Endothelial cell of umbilical vein (primary cell): ENCODE data around the gene PDE3A. TPM values are rescaled to one million over a fixed set of nuclear protein-coding genes. Genes with fewer than 3 reads are reported as not detected.

ENCODE experiments used
- BruUV-seq: library from RNA; stranded (reverse); fragments of 400-500 nt; replicated peaks from 2 replicates; lab custom pipeline; 2021; lab: Mats Ljungman, UMichigan
- CTCF ChIA-PET: fragments of 300-600, 350-600 bp; sonication (Branson Sonifier 250); formaldehyde crosslinking; loops from one replicate; lab custom pipeline; 2021; ENCODE audit warnings: antibody characterized with exemption, inconsistent platforms; lab: Charles Lee
- POLR2A ChIA-PET: fragments of 300-600, 350-600 bp; sonication (Branson Sonifier 250); formaldehyde crosslinking; loops from one replicate; lab custom pipeline; 2021; ENCODE audit warnings: antibody characterized with exemption, inconsistent platforms; lab: Charles Lee
- DNase-seq: peaks from one replicate; pipeline ENCODE4 v3.0.0-alpha.2; 2011; ENCODE audit warnings: low read depth, low spot score
- FAIRE-seq: peaks from 2 replicates; lab custom pipeline; 2011; peaks lifted over from hg19 to GRCh38; lab: Jason Lieb, UNC
- H2AFZ ChIP-seq: 2 replicates; pipeline ENCODE4 v1.6.0; 2012; ENCODE audit warnings: low read depth, low read length, control low read depth, inconsistent platforms
- H3K27ac ChIP-seq: 2 replicates; pipeline ENCODE4 v1.5.1; 2011; ENCODE audit warnings: low read depth, mild to moderate bottlenecking, control low read depth, low read length, moderate library complexity; ENCODE audit not compliant: insufficient read depth
- H3K27me3 ChIP-seq, 2 experiments: 2 replicates each; pipeline versions ENCODE4 v1.6.0 to v1.6.1; 2011; ENCODE audit warnings: low read length in 2 of 2, mixed read lengths in 1 of 2; ENCODE audit not compliant: control insufficient read depth in 2 of 2, insufficient read depth in 2 of 2
- H3K36me3 ChIP-seq, 2 experiments: 2 replicates in 1 of 2; 3 replicates in 1 of 2; pipeline ENCODE4 v1.5.1; 2011; ENCODE audit warnings: low read length in 2 of 2, mild to moderate bottlenecking in 1 of 2, moderate library complexity in 1 of 2; ENCODE audit not compliant: control insufficient read depth in 2 of 2, insufficient read depth in 2 of 2; ENCODE audit errors: extremely low read depth in 1 of 2
- H3K4me1 ChIP-seq: 3 replicates; pipeline ENCODE4 v1.5.1; 2011; ENCODE audit warnings: mild to moderate bottlenecking, low read length; ENCODE audit not compliant: control insufficient read depth, insufficient read depth; ENCODE audit errors: extremely low read depth
- H3K4me2 ChIP-seq: 2 replicates; pipeline ENCODE4 v1.6.1; 2011; ENCODE audit warnings: low read length, control low read depth, mixed read lengths; ENCODE audit not compliant: insufficient read depth
- H3K4me3 ChIP-seq, 3 experiments: fragments of 200-600 bp in 1 of 3; sonication (generic), shearing (Covaris generic) in 1 of 3; replicated peaks in 1 of 3; 2 replicates each; pipeline ENCODE4 v1.5.1; 2011 to 2016; ENCODE audit warnings: control low read depth in 3 of 3, low read length in 3 of 3, mild to moderate bottlenecking in 2 of 3, inconsistent platforms in 1 of 3, low read depth in 1 of 3, moderate library complexity in 1 of 3; ENCODE audit not compliant: insufficient read depth in 1 of 3
- H3K79me2 ChIP-seq: 2 replicates; pipeline ENCODE4 v1.6.0; 2012; ENCODE audit warnings: low read length, inconsistent platforms; ENCODE audit not compliant: control insufficient read depth, insufficient read depth
- H3K9ac ChIP-seq: replicated peaks from 2 replicates; pipeline ENCODE3; 2011; ENCODE audit warnings: low read length, control low read depth; ENCODE audit not compliant: insufficient read depth; ENCODE audit errors: extremely low read depth
- H3K9me1 ChIP-seq: replicated peaks from 3 replicates; pipeline ENCODE4 v1.6.0; 2011; ENCODE audit warnings: mild to moderate bottlenecking, low read length; ENCODE audit not compliant: control insufficient read depth, insufficient read depth; ENCODE audit errors: extremely low read depth
- H3K9me3 ChIP-seq: replicated peaks from 2 replicates; pipeline ENCODE4 v1.5.1; 2012; ENCODE audit warnings: low read length, inconsistent platforms; ENCODE audit not compliant: control insufficient read depth, insufficient read depth
- H4K20me1 ChIP-seq: replicated peaks from 2 replicates; pipeline ENCODE3; 2011; ENCODE audit warnings: mild to moderate bottlenecking, low read length; ENCODE audit not compliant: control insufficient read depth, insufficient read depth; ENCODE audit errors: extremely low read depth
- CTCF ChIP-seq, 2 donors: IDR thresholded peaks; 1 replicate in 1 of 2; 2 replicates in 1 of 2; pipeline ENCODE4 v1.5.1; 2011; ENCODE audit warnings: low read length in 2 of 2, mild to moderate bottlenecking in 2 of 2, moderate library complexity in 2 of 2, control low read depth in 1 of 2, inconsistent platforms in 1 of 2, low read depth in 1 of 2; ENCODE audit not compliant: insufficient read depth in 1 of 2; ENCODE audit errors: extremely low read depth in 1 of 2
- EZH2 ChIP-seq: IDR thresholded peaks from 2 replicates; pipeline ENCODE4 v1.6.1; 2012; ENCODE audit warnings: borderline replicate concordance, low read depth, mild to moderate bottlenecking, moderate library complexity, low read length, inconsistent platforms; ENCODE audit not compliant: severe bottlenecking
- FOS ChIP-seq: IDR thresholded peaks from 2 replicates; pipeline ENCODE4 v1.6.1; 2011; ENCODE audit warnings: mild to moderate bottlenecking, low read length, moderate library complexity, borderline replicate concordance; ENCODE audit not compliant: insufficient read depth
- GATA2 ChIP-seq: IDR thresholded peaks from 2 replicates; pipeline ENCODE4 v1.7.0; 2011; ENCODE audit warnings: low read depth, mild to moderate bottlenecking, moderate library complexity, mixed read lengths, low read length; ENCODE audit not compliant: insufficient read length, insufficient read depth
- JUN ChIP-seq: IDR thresholded peaks from 2 replicates; pipeline ENCODE4 v1.6.1; 2011; ENCODE audit warnings: borderline replicate concordance, low read depth; ENCODE audit not compliant: insufficient read length, insufficient read depth
- MAX ChIP-seq: IDR thresholded peaks from 2 replicates; pipeline ENCODE4 v1.6.1; 2011; ENCODE audit not compliant: insufficient read depth, insufficient read length
- MYC ChIP-seq: IDR thresholded peaks from one replicate; pipeline ENCODE4 v1.6.1; 2011; ENCODE audit warnings: mild to moderate bottlenecking, low read depth, low read length
- POLR2A ChIP-seq: IDR thresholded peaks from 2 replicates; pipeline ENCODE4 v1.6.1; 2012; ENCODE audit warnings: low read depth, mild to moderate bottlenecking, control low read depth, low read length
- POLR2AphosphoS5 ChIP-seq: IDR thresholded peaks from 2 replicates; pipeline ENCODE4 v1.6.1; 2012; ENCODE audit warnings: low read depth, mild to moderate bottlenecking, control low read depth, low read length, moderate library complexity; ENCODE audit not compliant: insufficient read depth
- dilution Hi-C: fragments of 300-500 bp; cut with MboI; formaldehyde crosslinking; loops from one replicate; pipeline ENCODE4 v1.15.0; 2019; ENCODE audit warnings: low sequenced_read_pairs; ENCODE audit not compliant: extremely low pct_ligation_motif_present
- intact Hi-C: fragments of 100-400 bp; cut with micrococcal nuclease; formaldehyde crosslinking; loops from one replicate; pipeline ENCODE4 v1.10.0; 2022
- polyA plus RNA-seq, 4 experiments: library from polyadenylated mRNA; depleted of rRNA in 3 of 4; stranded (reverse) in 3 of 4; unstranded in 1 of 4; fragments of >200 nt; gene quantifications; 2 replicates each; pipeline versions ENCODE4 v1.2.1 to v1.2.3, GENCODE V29; 2011 to 2012; ENCODE audit warnings: missing spikeins in 1 of 4
- total RNA-seq: library from RNA; stranded (reverse); gene quantifications from 2 replicates; pipeline ENCODE4 v1.2.3, GENCODE V29; 2021

PDE3A gene
- total and polyA plus RNA-seq, 2 donors (not counting 3 experiments of a cell fraction or from before 2014, with no cell fraction given), result 14.0 to 27.4 TPM

- POLR2A ChIA-PET, result no interaction called here
- BruUV-seq, result TSS peak; percentile 46
Measured at GRCh38 chr12:20370014-20370386, 1.7 kb downstream of the PDE3A start.

GRCh38 chr12:20370866-20371519, 2.7 kb downstream of the PDE3A start:
- DNase-seq (peak; percentile 65), FAIRE-seq (no peak)
- TF ChIP-seq GATA2 (no peak), FOS (no peak), CTCF (IDR thresholded peaks at IDR 0.05; ENCODE audit: extremely low read depth in 1 of 2, insufficient read depth in 1 of 2, low read depth in 1 of 2, low read length in 2 of 2) (no peak), POLR2A (no peak), MAX (no peak), JUN (no peak), EZH2 (no peak), MYC (no peak)
- Histone ChIP-seq H3K4me2 (peak overlapping the region; percentile 98), H4K20me1 (no peaks in the 10 kb centered on the region), H3K9ac (peak overlapping the region; percentile 90), H3K36me3 (no peaks in the 10 kb centered on the region), H2AFZ (no peak overlapping the region), H3K27me3 (no peaks in the 10 kb centered on the region), H3K9me1 (no peaks in the 10 kb centered on the region), H3K4me1 (peaks cover 42% of the 10 kb centered on the region), H3K79me2 (peaks cover 60% of the 10 kb centered on the region), H3K9me3 (no peaks in the 10 kb centered on the region), H3K4me3 (peak overlapping the region; percentile 87 to 99 (median 97)), H3K27ac (peak overlapping the region; percentile 75)
- no TSS peak for BruUV-seq
- dilution Hi-C loops, result no loop called here
- ChIA-PET POLR2A (no interaction called here), CTCF (interaction anchor here (1.4 to 3.5 kb wide), 2 partner anchors 9 to 455 kb away, joined by 4 to 15 read pairs; no protein-coding TSS in a partner anchor)
- intact Hi-C loops, result no loop called here

More at GRCh38 chr12:20370014-20370386, 1.7 kb downstream of the PDE3A start:
- intact Hi-C loops (no loop called here), dilution Hi-C loops (no loop called here)
- TF ChIP-seq POLR2A, result no peak
- TF ChIP-seq EZH2, result no peak
- TF ChIP-seq MYC, result no peak
- TF ChIP-seq FOS, result no peak
- TF ChIP-seq GATA2, result no peak
- no peak for TF ChIP-seq JUN
- no peak for TF ChIP-seq MAX
- TF ChIP-seq POLR2AphosphoS5, result no peak
- Histone ChIP-seq H3K36me3 (no peaks in the 10 kb centered on the region), H3K9me3 (no peaks in the 10 kb centered on the region), H3K4me3 (peak overlapping the region; percentile 87 to 99 (median 97)), H3K4me2 (peak overlapping the region; percentile 98), H3K27ac (peak overlapping the region; percentile 75), H4K20me1 (no peaks in the 10 kb centered on the region), H3K9ac (peak overlapping the region; percentile 90), H3K79me2 (peaks cover 51% of the 10 kb centered on the region), H3K9me1 (no peaks in the 10 kb centered on the region), H3K27me3 (no peaks in the 10 kb centered on the region), H3K4me1 (peaks cover 34% of the 10 kb centered on the region), H2AFZ (peak overlapping the region; percentile 88)
- DNase-seq (peak; percentile 66), FAIRE-seq (peak; percentile 42)
- CTCF ChIA-PET, result interaction anchor here (0.7 to 3.5 kb wide), 6 partner anchors 10 to 612 kb away, joined by 3 to 22 read pairs (median 4); no protein-coding TSS in a partner anchor
